Endothelial cell of umbilical vein (primary cell): Measurements from ENCODE around the gene PPP2CA. TPM values are rescaled to one million over a fixed set of nuclear protein-coding genes. Genes with fewer than 3 reads are reported as not detected.

ENCODE experiments used
- BruUV-seq: library from RNA; stranded (reverse); fragments of 400-500 nt; replicated peaks from 2 replicates; lab custom pipeline; 2021; lab: Mats Ljungman, UMichigan
- CTCF ChIA-PET: fragments of 300-600, 350-600 bp; sonication (Branson Sonifier 250); formaldehyde crosslinking; loops from one replicate; lab custom pipeline; 2021; ENCODE audit warnings: antibody characterized with exemption, inconsistent platforms; lab: Charles Lee
- POLR2A ChIA-PET: fragments of 300-600, 350-600 bp; sonication (Branson Sonifier 250); formaldehyde crosslinking; loops from one replicate; lab custom pipeline; 2021; ENCODE audit warnings: antibody characterized with exemption, inconsistent platforms; lab: Charles Lee
- DNase-seq: peaks from one replicate; pipeline ENCODE4 v3.0.0-alpha.2; 2011; ENCODE audit warnings: low read depth, low spot score
- FAIRE-seq: peaks from 2 replicates; lab custom pipeline; 2011; peaks lifted over from hg19 to GRCh38; lab: Jason Lieb, UNC
- H2AFZ ChIP-seq: 2 replicates; pipeline ENCODE4 v1.6.0; 2012; ENCODE audit warnings: low read depth, low read length, control low read depth, inconsistent platforms
- H3K27ac ChIP-seq: 2 replicates; pipeline ENCODE4 v1.5.1; 2011; ENCODE audit warnings: low read depth, mild to moderate bottlenecking, control low read depth, low read length, moderate library complexity; ENCODE audit not compliant: insufficient read depth
- H3K27me3 ChIP-seq, 2 experiments: 2 replicates each; pipeline versions ENCODE4 v1.6.0 to v1.6.1; 2011; ENCODE audit warnings: low read length in 2 of 2, mixed read lengths in 1 of 2; ENCODE audit not compliant: control insufficient read depth in 2 of 2, insufficient read depth in 2 of 2
- H3K36me3 ChIP-seq, 2 experiments: 2 replicates in 1 of 2; 3 replicates in 1 of 2; pipeline ENCODE4 v1.5.1; 2011; ENCODE audit warnings: low read length in 2 of 2, mild to moderate bottlenecking in 1 of 2, moderate library complexity in 1 of 2; ENCODE audit not compliant: control insufficient read depth in 2 of 2, insufficient read depth in 2 of 2; ENCODE audit errors: extremely low read depth in 1 of 2
- H3K4me1 ChIP-seq: 3 replicates; pipeline ENCODE4 v1.5.1; 2011; ENCODE audit warnings: mild to moderate bottlenecking, low read length; ENCODE audit not compliant: control insufficient read depth, insufficient read depth; ENCODE audit errors: extremely low read depth
- H3K4me2 ChIP-seq: 2 replicates; pipeline ENCODE4 v1.6.1; 2011; ENCODE audit warnings: low read length, control low read depth, mixed read lengths; ENCODE audit not compliant: insufficient read depth
- H3K4me3 ChIP-seq, 3 experiments: fragments of 200-600 bp in 1 of 3; sonication (generic), shearing (Covaris generic) in 1 of 3; replicated peaks in 1 of 3; 2 replicates each; pipeline ENCODE4 v1.5.1; 2011 to 2016; ENCODE audit warnings: control low read depth in 3 of 3, low read length in 3 of 3, mild to moderate bottlenecking in 2 of 3, inconsistent platforms in 1 of 3, low read depth in 1 of 3, moderate library complexity in 1 of 3; ENCODE audit not compliant: insufficient read depth in 1 of 3
- H3K79me2 ChIP-seq: 2 replicates; pipeline ENCODE4 v1.6.0; 2012; ENCODE audit warnings: low read length, inconsistent platforms; ENCODE audit not compliant: control insufficient read depth, insufficient read depth
- H3K9ac ChIP-seq: replicated peaks from 2 replicates; pipeline ENCODE3; 2011; ENCODE audit warnings: low read length, control low read depth; ENCODE audit not compliant: insufficient read depth; ENCODE audit errors: extremely low read depth
- H3K9me1 ChIP-seq: replicated peaks from 3 replicates; pipeline ENCODE4 v1.6.0; 2011; ENCODE audit warnings: mild to moderate bottlenecking, low read length; ENCODE audit not compliant: control insufficient read depth, insufficient read depth; ENCODE audit errors: extremely low read depth
- H3K9me3 ChIP-seq: replicated peaks from 2 replicates; pipeline ENCODE4 v1.5.1; 2012; ENCODE audit warnings: low read length, inconsistent platforms; ENCODE audit not compliant: control insufficient read depth, insufficient read depth
- H4K20me1 ChIP-seq: replicated peaks from 2 replicates; pipeline ENCODE3; 2011; ENCODE audit warnings: mild to moderate bottlenecking, low read length; ENCODE audit not compliant: control insufficient read depth, insufficient read depth; ENCODE audit errors: extremely low read depth
- CTCF ChIP-seq, 2 donors: IDR thresholded peaks; 1 replicate in 1 of 2; 2 replicates in 1 of 2; pipeline ENCODE4 v1.5.1; 2011; ENCODE audit warnings: low read length in 2 of 2, mild to moderate bottlenecking in 2 of 2, moderate library complexity in 2 of 2, control low read depth in 1 of 2, inconsistent platforms in 1 of 2, low read depth in 1 of 2; ENCODE audit not compliant: insufficient read depth in 1 of 2; ENCODE audit errors: extremely low read depth in 1 of 2
- EZH2 ChIP-seq: IDR thresholded peaks from 2 replicates; pipeline ENCODE4 v1.6.1; 2012; ENCODE audit warnings: borderline replicate concordance, low read depth, mild to moderate bottlenecking, moderate library complexity, low read length, inconsistent platforms; ENCODE audit not compliant: severe bottlenecking
- FOS ChIP-seq: IDR thresholded peaks from 2 replicates; pipeline ENCODE4 v1.6.1; 2011; ENCODE audit warnings: mild to moderate bottlenecking, low read length, moderate library complexity, borderline replicate concordance; ENCODE audit not compliant: insufficient read depth
- GATA2 ChIP-seq: IDR thresholded peaks from 2 replicates; pipeline ENCODE4 v1.7.0; 2011; ENCODE audit warnings: low read depth, mild to moderate bottlenecking, moderate library complexity, mixed read lengths, low read length; ENCODE audit not compliant: insufficient read length, insufficient read depth
- JUN ChIP-seq: IDR thresholded peaks from 2 replicates; pipeline ENCODE4 v1.6.1; 2011; ENCODE audit warnings: borderline replicate concordance, low read depth; ENCODE audit not compliant: insufficient read length, insufficient read depth
- MAX ChIP-seq: IDR thresholded peaks from 2 replicates; pipeline ENCODE4 v1.6.1; 2011; ENCODE audit not compliant: insufficient read depth, insufficient read length
- MYC ChIP-seq: IDR thresholded peaks from one replicate; pipeline ENCODE4 v1.6.1; 2011; ENCODE audit warnings: mild to moderate bottlenecking, low read depth, low read length
- POLR2A ChIP-seq: IDR thresholded peaks from 2 replicates; pipeline ENCODE4 v1.6.1; 2012; ENCODE audit warnings: low read depth, mild to moderate bottlenecking, control low read depth, low read length
- POLR2AphosphoS5 ChIP-seq: IDR thresholded peaks from 2 replicates; pipeline ENCODE4 v1.6.1; 2012; ENCODE audit warnings: low read depth, mild to moderate bottlenecking, control low read depth, low read length, moderate library complexity; ENCODE audit not compliant: insufficient read depth
- dilution Hi-C: fragments of 300-500 bp; cut with MboI; formaldehyde crosslinking; loops from one replicate; pipeline ENCODE4 v1.15.0; 2019; ENCODE audit warnings: low sequenced_read_pairs; ENCODE audit not compliant: extremely low pct_ligation_motif_present
- intact Hi-C: fragments of 100-400 bp; cut with micrococcal nuclease; formaldehyde crosslinking; loops from one replicate; pipeline ENCODE4 v1.10.0; 2022
- polyA plus RNA-seq, 4 experiments: library from polyadenylated mRNA; depleted of rRNA in 3 of 4; stranded (reverse) in 3 of 4; unstranded in 1 of 4; fragments of >200 nt; gene quantifications; 2 replicates each; pipeline versions ENCODE4 v1.2.1 to v1.2.3, GENCODE V29; 2011 to 2012; ENCODE audit warnings: missing spikeins in 1 of 4
- total RNA-seq: library from RNA; stranded (reverse); gene quantifications from 2 replicates; pipeline ENCODE4 v1.2.3, GENCODE V29; 2021

PPP2CA gene
- total and polyA plus RNA-seq, 2 donors (not counting 3 experiments of a cell fraction or from before 2014, with no cell fraction given) = 107 to 183 TPM

- Histone ChIP-seq H3K9me1 (no peaks in the 10 kb centered on the region), H3K79me2 (no peaks in the 10 kb centered on the region), H3K27ac (no peak overlapping the region), H4K20me1 (no peaks in the 10 kb centered on the region), H3K36me3 (no peaks in the 10 kb centered on the region), H3K9me3 (no peaks in the 10 kb centered on the region), H3K4me3 (no peak overlapping the region), H3K9ac (no peak overlapping the region), H3K4me1 (no peaks in the 10 kb centered on the region), H2AFZ (no peak overlapping the region), H3K27me3 (no peaks in the 10 kb centered on the region), H3K4me2 (no peak overlapping the region)
- no TSS peak for BruUV-seq
- POLR2A ChIA-PET = interaction anchor here (1.0 to 1.2 kb wide), 2 partner anchors 11 to 12 kb away, joined by 3 to 4 read pairs; partner anchors contain the start of gene SKP1
- DNase-seq = no peak
- no peak for FAIRE-seq
- dilution Hi-C loops (no loop called here), intact Hi-C loops (no loop called here)
- CTCF ChIA-PET = interaction anchor here (0.7 to 4.4 kb wide), 6 partner anchors 26 to 399 kb away, joined by 3 to 44 read pairs (median 6); partner anchors contain the start of gene PPP2CA
- no peak for TF ChIP-seq POLR2AphosphoS5
- TF ChIP-seq GATA2 = no peak
- no peak for TF ChIP-seq POLR2A
- TF ChIP-seq EZH2 = no peak
- TF ChIP-seq MAX = no peak
- TF ChIP-seq MYC = no peak
- TF ChIP-seq JUN = no peak
- TF ChIP-seq FOS = no peak
- no peak for TF ChIP-seq CTCF (IDR thresholded peaks at IDR 0.05; ENCODE audit: extremely low read depth in 1 of 2, insufficient read depth in 1 of 2, low read depth in 1 of 2, low read length in 2 of 2)
Measured at GRCh38 chr5:134188092-134188491, 37.8 kb downstream of the PPP2CA start.
